Caco-2 (cell line): ENCODE measurements around the gene CASP1. TPM values are rescaled to one million over a fixed set of nuclear protein-coding genes. Genes with fewer than 3 reads are reported as not detected.

ENCODE experiments used
- BruUV-seq: library from RNA; stranded (reverse); fragments of 400-500 nt; replicated peaks from 2 replicates; lab custom pipeline; 2021; lab: Mats Ljungman, UMichigan
- CTCF ChIA-PET: fragments of 300-600 bp; sonication (Branson Sonifier 250); formaldehyde crosslinking; loops from one replicate; lab custom pipeline; 2022; ENCODE audit warnings: antibody characterized with exemption; lab: Charles Lee
- POLR2A ChIA-PET: fragments of 300-600 bp; sonication (Branson Sonifier 250); formaldehyde crosslinking; loops from one replicate; lab custom pipeline; 2022; ENCODE audit warnings: antibody characterized with exemption; lab: Charles Lee
- DNase-seq, 2 experiments: peaks; one replicate each; pipeline versions ENCODE4 v3.0.0 to v3.0.0-alpha.2; 2020 to 2022
- H3K27me3 ChIP-seq: replicated peaks from 2 replicates; pipeline ENCODE4 v1.6.0; 2011; ENCODE audit warnings: low read length; ENCODE audit not compliant: control insufficient read depth, insufficient read depth
- H3K36me3 ChIP-seq: 2 replicates; pipeline ENCODE4 v1.5.1; 2011; ENCODE audit warnings: low read length; ENCODE audit not compliant: control insufficient read depth, insufficient read depth
- H3K4me1 ChIP-seq: fragments of 250-450 bp; sonication (Bioruptor Pico); 2 replicates; pipeline ENCODE4 v1.5.1; 2020; ENCODE audit warnings: mild to moderate bottlenecking
- H3K4me3 ChIP-seq: 2 replicates; pipeline ENCODE4 v1.5.1; 2011; ENCODE audit warnings: low read depth, mild to moderate bottlenecking, control low read depth, low read length
- H3K9me3 ChIP-seq: fragments of 250-450 bp; sonication (Bioruptor Pico); 2 replicates; pipeline ENCODE4 v1.5.1; 2020; ENCODE audit warnings: mild to moderate bottlenecking, moderate library complexity
- H3K27ac Mint-ChIP-seq: one replicate; pipeline ENCODE4 v1.8.0; 2022; ENCODE audit warnings: mixed read lengths; ENCODE audit not compliant: unreplicated experiment
- H3K27me3 Mint-ChIP-seq: one replicate; pipeline ENCODE4 v1.8.0; 2022; ENCODE audit warnings: mixed read lengths; ENCODE audit not compliant: insufficient read depth, unreplicated experiment
- H3K36me3 Mint-ChIP-seq: one replicate; pipeline ENCODE4 v1.8.0; 2022; ENCODE audit warnings: mild to moderate bottlenecking, mixed read lengths; ENCODE audit not compliant: insufficient read depth, unreplicated experiment
- H3K4me1 Mint-ChIP-seq: one replicate; pipeline ENCODE4 v1.8.0; 2022; ENCODE audit warnings: low read depth, mixed read lengths; ENCODE audit not compliant: unreplicated experiment
- H3K4me3 Mint-ChIP-seq: one replicate; pipeline ENCODE4 v1.8.0; 2022; ENCODE audit warnings: mild to moderate bottlenecking, moderate library complexity, mixed read lengths; ENCODE audit not compliant: unreplicated experiment
- H3K9me3 Mint-ChIP-seq: one replicate; pipeline ENCODE4 v1.8.0; 2022; ENCODE audit warnings: mixed read lengths; ENCODE audit not compliant: unreplicated experiment
- intact Hi-C: fragments of 100-400 bp; cut with micrococcal nuclease; formaldehyde crosslinking; loops from one replicate; pipeline ENCODE4 v1.10.0; 2022; ENCODE audit not compliant: unreplicated experiment
- total RNA-seq: library from RNA; stranded (reverse); gene quantifications from 2 replicates; pipeline ENCODE4 v1.2.3, GENCODE V29; 2022
- TF ChIP-seq, protein P1 (sequence below), 2 experiments: fragments of 200-600 bp in 1 of 2; IDR thresholded peaks; 1 replicate in 1 of 2; 2 replicates in 1 of 2; pipeline versions ENCODE4 v1.5.1 to v1.8.0; 2011 to 2022; ENCODE audit warnings: antibody characterized with exemption in 1 of 2, control low read depth in 1 of 2, inconsistent platforms in 1 of 2, low read depth in 1 of 2, low read length in 1 of 2, mild to moderate bottlenecking in 1 of 2, moderate library complexity in 1 of 2; ENCODE audit not compliant: insufficient read depth in 1 of 2, severe bottlenecking in 1 of 2, unreplicated experiment in 1 of 2

The CASP1 gene
- total RNA-seq, 1 experiment from 2014 or later: 1.4 TPM

DNA sequence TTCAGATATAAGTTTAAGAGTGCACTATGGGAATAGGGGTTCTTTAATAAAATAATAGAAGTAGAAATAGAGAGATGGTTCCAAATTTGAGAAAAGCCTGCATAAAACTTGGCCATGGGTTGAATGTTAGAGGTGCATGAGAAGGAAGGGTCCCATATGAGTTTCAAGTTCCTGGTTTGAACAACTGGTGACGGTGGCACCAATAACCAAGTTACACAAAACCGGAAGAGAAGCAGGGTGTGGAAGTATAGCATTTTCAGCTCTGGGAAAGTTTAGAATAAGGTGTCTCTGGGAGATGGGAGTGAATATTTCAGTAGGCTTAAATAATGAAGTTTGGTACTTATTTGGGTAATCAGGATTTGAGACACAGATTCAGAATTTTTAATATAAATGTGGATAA, 2.4 kb downstream of the CASP1 start:
- no TSS peak for BruUV-seq
- intact Hi-C loops: no loop called here
- no peaks in the 10 kb centered on the region for H3K9me3 ChIP-seq
- H3K36me3 ChIP-seq: no peaks in the 10 kb centered on the region
- Mint-ChIP-seq H3K4me1 (peaks cover 6% of the 10 kb centered on the region), H3K27ac (no peak overlapping the region), H3K4me3 (no peak overlapping the region), H3K27me3 (no peaks in the 10 kb centered on the region), H3K9me3 (peaks cover 12% of the 10 kb centered on the region), H3K36me3 (no peaks in the 10 kb centered on the region)
- TF ChIP-seq, protein P1, sequence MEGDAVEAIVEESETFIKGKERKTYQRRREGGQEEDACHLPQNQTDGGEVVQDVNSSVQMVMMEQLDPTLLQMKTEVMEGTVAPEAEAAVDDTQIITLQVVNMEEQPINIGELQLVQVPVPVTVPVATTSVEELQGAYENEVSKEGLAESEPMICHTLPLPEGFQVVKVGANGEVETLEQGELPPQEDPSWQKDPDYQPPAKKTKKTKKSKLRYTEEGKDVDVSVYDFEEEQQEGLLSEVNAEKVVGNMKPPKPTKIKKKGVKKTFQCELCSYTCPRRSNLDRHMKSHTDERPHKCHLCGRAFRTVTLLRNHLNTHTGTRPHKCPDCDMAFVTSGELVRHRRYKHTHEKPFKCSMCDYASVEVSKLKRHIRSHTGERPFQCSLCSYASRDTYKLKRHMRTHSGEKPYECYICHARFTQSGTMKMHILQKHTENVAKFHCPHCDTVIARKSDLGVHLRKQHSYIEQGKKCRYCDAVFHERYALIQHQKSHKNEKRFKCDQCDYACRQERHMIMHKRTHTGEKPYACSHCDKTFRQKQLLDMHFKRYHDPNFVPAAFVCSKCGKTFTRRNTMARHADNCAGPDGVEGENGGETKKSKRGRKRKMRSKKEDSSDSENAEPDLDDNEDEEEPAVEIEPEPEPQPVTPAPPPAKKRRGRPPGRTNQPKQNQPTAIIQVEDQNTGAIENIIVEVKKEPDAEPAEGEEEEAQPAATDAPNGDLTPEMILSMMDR (IDR thresholded peaks at IDR 0.05; ENCODE audit: insufficient read depth in 1 of 2, low read depth in 1 of 2, low read length in 1 of 2, severe bottlenecking in 1 of 2, unreplicated experiment in 1 of 2): no peak
- no peak for DNase-seq
- ChIA-PET POLR2A (no interaction called here), CTCF (no interaction called here)
- no peak overlapping the region for H3K4me3 ChIP-seq
- H3K4me1 ChIP-seq: no peaks in the 10 kb centered on the region
- no peaks in the 10 kb centered on the region for H3K27me3 ChIP-seq

DNA sequence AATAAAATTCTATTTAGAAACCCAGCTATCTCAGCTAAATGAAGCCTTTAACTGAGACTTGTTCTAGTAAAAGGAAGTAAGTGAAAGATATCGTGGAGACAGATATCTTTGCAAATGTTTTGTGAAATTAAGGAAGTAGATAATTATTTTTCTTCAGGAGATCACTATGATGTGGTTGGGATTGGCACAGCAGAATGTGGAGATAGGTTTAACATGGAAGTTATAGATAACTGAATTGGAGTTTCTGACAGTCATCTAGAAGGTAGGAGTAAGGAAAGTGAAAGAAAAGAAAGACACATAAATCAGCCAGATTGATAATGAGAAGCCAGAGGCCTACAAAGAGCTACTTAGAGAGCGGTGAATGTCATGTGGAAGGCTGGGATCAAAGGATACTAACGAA, 7.3 kb downstream of the CASP1 start:
- Mint-ChIP-seq H3K4me1 (peaks cover 24% of the 10 kb centered on the region), H3K4me3 (no peak overlapping the region), H3K36me3 (no peaks in the 10 kb centered on the region), H3K9me3 (peaks cover 18% of the 10 kb centered on the region), H3K27ac (no peak overlapping the region), H3K27me3 (no peaks in the 10 kb centered on the region)
- no peak overlapping the region for H3K4me3 ChIP-seq
- CTCF ChIA-PET: no interaction called here
- DNase-seq: no peak
- no peaks in the 10 kb centered on the region for H3K27me3 ChIP-seq
- H3K36me3 ChIP-seq: no peaks in the 10 kb centered on the region
- POLR2A ChIA-PET: no interaction called here
- H3K9me3 ChIP-seq: peaks cover 5% of the 10 kb centered on the region; the same call in 1 of the 2 replicates
- BruUV-seq: no TSS peak
- H3K4me1 ChIP-seq: peaks cover 27% of the 10 kb centered on the region
- TF ChIP-seq, protein P1 (IDR thresholded peaks at IDR 0.05; ENCODE audit: insufficient read depth in 1 of 2, low read depth in 1 of 2, low read length in 1 of 2, severe bottlenecking in 1 of 2, unreplicated experiment in 1 of 2): no peak
- intact Hi-C loops: no loop called here

DNA sequence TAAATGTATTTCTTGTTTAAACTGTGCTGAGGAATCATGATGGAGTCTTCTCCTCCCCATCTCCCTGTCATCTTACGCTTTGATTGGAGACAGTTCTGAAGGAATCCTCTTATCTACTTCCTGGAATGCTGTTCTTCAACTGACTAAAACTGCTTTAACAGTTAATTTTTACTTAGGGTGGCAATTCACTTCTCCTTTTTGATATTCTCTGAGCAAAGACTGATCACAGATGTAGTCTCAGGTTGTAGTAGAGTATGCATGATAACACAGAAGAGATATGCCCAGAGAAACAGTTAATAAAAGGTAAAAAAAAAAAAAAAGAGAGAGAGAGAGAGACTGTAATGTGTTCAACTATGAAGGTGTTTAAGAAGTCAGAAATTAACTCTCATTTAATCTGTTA, 10.6 kb downstream of the CASP1 start:
- POLR2A ChIA-PET: no interaction called here
- peak in 1 of 2 experiments; percentile 24 for DNase-seq
- TF ChIP-seq, protein P1 (IDR thresholded peaks at IDR 0.05; ENCODE audit: insufficient read depth in 1 of 2, low read depth in 1 of 2, low read length in 1 of 2, severe bottlenecking in 1 of 2, unreplicated experiment in 1 of 2): no peak
- Histone ChIP-seq H3K4me3 (no peak overlapping the region), H3K9me3 (peaks cover 11% of the 10 kb centered on the region), H3K27me3 (no peaks in the 10 kb centered on the region), H3K4me1 (peaks cover 32% of the 10 kb centered on the region), H3K36me3 (no peaks in the 10 kb centered on the region)
- BruUV-seq: no TSS peak
- Mint-ChIP-seq H3K4me3 (peak overlapping the region; percentile 13), H3K27me3 (no peaks in the 10 kb centered on the region), H3K36me3 (no peaks in the 10 kb centered on the region), H3K27ac (peak overlapping the region; percentile 73), H3K9me3 (peaks cover 18% of the 10 kb centered on the region), H3K4me1 (peaks cover 31% of the 10 kb centered on the region)
- CTCF ChIA-PET: no interaction called here
- intact Hi-C loops: loop anchor here (2.0 kb wide), 1 partner anchor 22 kb away; no protein-coding TSS in a partner anchor
